Naive thymus-derived CD8-positive, alpha-beta T cell (primary cell): ENCODE results near the gene LURAP1L. TPM values are rescaled to one million over a fixed set of nuclear protein-coding genes. Genes with fewer than 3 reads are reported as not detected.

Source experiments
- ATAC-seq, 2 donors: fragments of 150-1000 bp; cut with Tn5 transposase in 1 of 2; sonication (Bioruptor Pico), chemical (Tn5 transposase) in 1 of 2; 1 replicate in 1 of 2; 2 replicates in 1 of 2; pipeline ENCODE4 v1.10.0; 2021; ENCODE audit warnings: mild to moderate bottlenecking in 2 of 2, moderate library complexity in 2 of 2
- POLR2A ChIA-PET: fragments of 350-600 bp; sonication (Branson Sonifier 250); formaldehyde crosslinking; loops from one replicate; lab custom pipeline; 2021; ENCODE audit warnings: antibody characterized with exemption; lab: Charles Lee
- DNase-seq, 10 donors: peaks; one replicate each; pipeline versions ENCODE4 v3.0.0 to v3.0.0-alpha.2; 2020 to 2022
- H3K27ac Mint-ChIP-seq, 10 donors: one replicate each; pipeline ENCODE4 v1.8.0; 2020 to 2022; ENCODE audit warnings: mild to moderate bottlenecking in 10 of 10, mixed read lengths in 10 of 10, moderate library complexity in 4 of 10, inconsistent platforms in 1 of 10
- H3K27me3 Mint-ChIP-seq, 5 donors: one replicate each; pipeline ENCODE4 v1.8.0; 2021 to 2022; ENCODE audit warnings: mixed read lengths in 5 of 5
- H3K36me3 Mint-ChIP-seq, 3 donors: one replicate each; pipeline ENCODE4 v1.8.0; 2020 to 2022; ENCODE audit warnings: mixed read lengths in 3 of 3, mild to moderate bottlenecking in 2 of 3, inconsistent platforms in 1 of 3
- H3K4me1 Mint-ChIP-seq, 4 donors: one replicate each; pipeline ENCODE4 v1.8.0; 2021 to 2022; ENCODE audit warnings: mixed read lengths in 4 of 4
- H3K4me3 Mint-ChIP-seq, 10 donors: one replicate each; pipeline ENCODE4 v1.8.0; 2020 to 2022; ENCODE audit warnings: mild to moderate bottlenecking in 10 of 10, mixed read lengths in 10 of 10, moderate library complexity in 6 of 10, inconsistent platforms in 1 of 10
- H3K9me3 Mint-ChIP-seq, 9 donors: one replicate each; pipeline ENCODE4 v1.8.0; 2020 to 2022; ENCODE audit warnings: mixed read lengths in 9 of 9, mild to moderate bottlenecking in 3 of 9, inconsistent platforms in 1 of 9, moderate library complexity in 1 of 9
- polyA plus RNA-seq, 3 donors: library from polyadenylated mRNA; unstranded; fragments of 300-500 nt; fragmentation: Illumina TruSeq; gene quantifications; one replicate each; pipeline ENCODE4 v1.2.3, GENCODE V29; 2021
- total RNA-seq, 8 experiments: library from RNA in 2 of 8; stranded (reverse) in 2 of 8; gene quantifications; one replicate each; pipeline ENCODE4 v1.2.3 and lab custom pipeline; 2021 to 2026

LURAP1L gene
- total and polyA plus RNA-seq, 5 experiments from 2014 or later = not detected

DNA sequence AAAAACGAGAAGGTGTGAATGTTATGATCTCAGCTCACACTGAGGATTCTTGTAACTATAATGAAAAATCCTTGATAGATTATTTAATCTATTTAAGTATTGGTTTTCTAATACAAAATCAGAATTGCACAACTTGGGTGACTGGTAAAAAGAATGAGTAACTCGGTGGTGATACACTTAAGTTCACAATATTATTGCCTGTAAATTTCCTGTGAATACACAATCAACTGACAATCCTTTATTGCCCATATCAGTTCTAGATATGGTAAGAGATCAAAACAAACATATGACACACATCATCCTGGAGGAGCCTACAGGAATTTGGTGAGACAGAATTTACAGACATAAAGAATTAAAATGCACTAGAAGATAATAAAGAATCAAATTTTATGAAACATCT, 14.1 kb upstream of the LURAP1L start:
- DNase-seq (no peak), ATAC-seq (no peak)
- Mint-ChIP-seq H3K27ac (no peak overlapping the region), H3K9me3 (peaks cover 0 to 23% (median 5%) of the 10 kb centered on the region in 9 donors), H3K4me1 (no peaks in the 10 kb centered on the region), H3K36me3 (no peaks in the 10 kb centered on the region), H3K4me3 (no peak overlapping the region), H3K27me3 (no peaks in the 10 kb centered on the region)
- POLR2A ChIA-PET = no interaction called here

DNA sequence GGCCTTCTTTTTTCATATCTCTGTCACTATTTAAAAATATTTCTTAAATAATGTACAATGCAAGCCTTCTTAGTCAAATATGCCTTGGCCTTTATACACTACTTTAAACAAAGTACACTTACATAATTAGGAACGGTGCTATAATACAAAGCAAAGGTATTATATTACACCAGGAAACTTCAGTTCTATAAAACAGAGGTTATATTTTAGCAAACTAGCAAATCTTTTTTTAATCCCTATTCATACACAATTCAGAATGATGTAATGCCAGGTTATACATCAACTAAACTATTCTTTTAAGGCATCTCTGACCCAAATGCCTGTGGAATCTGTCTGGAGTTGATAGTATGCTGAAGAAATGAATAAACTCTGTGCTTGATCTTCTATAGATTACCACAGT, 10.7 kb upstream of the LURAP1L start:
- ATAC-seq = no peak
- POLR2A ChIA-PET = no interaction called here
- peaks cover 0 to 14% (median 5%) of the 10 kb centered on the region in 9 donors for H3K9me3 Mint-ChIP-seq
- DNase-seq = no peak
- no peaks in the 10 kb centered on the region for H3K27me3 Mint-ChIP-seq
- H3K27ac Mint-ChIP-seq = no peak overlapping the region
- no peak overlapping the region for H3K4me3 Mint-ChIP-seq
- H3K4me1 Mint-ChIP-seq = no peaks in the 10 kb centered on the region
- H3K36me3 Mint-ChIP-seq = no peaks in the 10 kb centered on the region

DNA sequence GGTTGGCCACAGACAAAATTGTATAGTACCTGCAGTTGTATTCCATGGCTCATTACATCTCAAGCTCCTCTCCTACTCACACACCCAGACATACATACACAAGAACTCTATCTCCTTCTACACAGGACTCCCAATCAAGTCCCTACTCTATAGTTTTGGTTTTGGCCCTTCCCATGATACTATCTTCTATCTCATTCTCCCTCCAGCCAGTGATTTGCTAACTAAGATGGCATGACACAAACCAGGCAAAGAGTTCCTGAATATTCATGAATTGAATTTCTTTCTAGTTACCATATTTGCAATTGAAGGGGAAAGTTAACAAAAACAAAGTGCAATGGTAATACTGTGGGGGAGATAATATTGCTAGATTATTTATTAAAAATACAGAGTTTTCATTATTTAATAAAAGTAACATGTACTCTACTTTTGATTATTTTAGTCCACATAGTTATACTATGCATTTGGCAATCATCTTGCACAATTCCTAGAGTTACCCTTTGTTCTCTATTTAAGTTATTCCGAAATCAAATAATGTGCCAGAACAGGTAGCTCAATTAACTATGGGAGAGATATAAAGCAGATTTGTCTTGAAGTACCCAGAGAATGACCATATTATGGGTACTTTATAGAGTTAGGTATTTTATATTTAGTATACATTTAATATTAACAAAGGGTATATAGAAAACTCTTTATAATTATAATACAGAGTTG, 9.6 kb upstream of the LURAP1L start:
- H3K27ac Mint-ChIP-seq = no peak overlapping the region
- DNase-seq (no peak), ATAC-seq (no peak)
- H3K9me3 Mint-ChIP-seq = peaks cover 0 to 16% (median 5%) of the 10 kb centered on the region in 9 donors
- H3K4me3 Mint-ChIP-seq = no peak overlapping the region
- no peaks in the 10 kb centered on the region for H3K4me1 Mint-ChIP-seq
- peaks cover 0 to 1% (median 0%) of the 10 kb centered on the region in 5 donors for H3K27me3 Mint-ChIP-seq
- no peaks in the 10 kb centered on the region for H3K36me3 Mint-ChIP-seq
- POLR2A ChIA-PET = no interaction called here

DNA sequence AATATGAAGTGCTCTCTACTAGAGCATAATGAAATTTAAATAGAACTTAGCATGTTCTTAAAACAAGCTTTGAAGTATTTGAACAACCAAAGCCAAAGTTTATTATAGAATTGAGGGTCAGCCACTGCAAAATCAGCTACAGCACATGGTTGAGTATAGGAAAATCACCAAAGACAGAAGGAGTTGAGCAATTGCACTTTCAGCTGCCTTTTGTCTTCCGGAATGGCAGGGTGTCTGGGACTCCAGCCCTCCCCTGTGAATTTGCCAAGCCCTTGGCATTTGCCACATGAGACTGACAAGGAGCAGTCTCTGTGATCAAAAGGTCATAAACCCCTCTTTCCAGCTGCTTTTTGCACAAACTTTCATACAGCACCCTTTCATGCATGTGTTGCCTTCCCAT, 8.5 kb upstream of the LURAP1L start:
- no peak overlapping the region for H3K27ac Mint-ChIP-seq
- peaks cover 0 to 1% (median 0%) of the 10 kb centered on the region in 5 donors for H3K27me3 Mint-ChIP-seq
- H3K4me1 Mint-ChIP-seq = no peaks in the 10 kb centered on the region
- H3K9me3 Mint-ChIP-seq = peaks cover 0 to 22% (median 4%) of the 10 kb centered on the region in 9 donors
- no peak for DNase-seq
- POLR2A ChIA-PET = no interaction called here
- no peak for ATAC-seq
- no peak overlapping the region for H3K4me3 Mint-ChIP-seq
- no peaks in the 10 kb centered on the region for H3K36me3 Mint-ChIP-seq

DNA sequence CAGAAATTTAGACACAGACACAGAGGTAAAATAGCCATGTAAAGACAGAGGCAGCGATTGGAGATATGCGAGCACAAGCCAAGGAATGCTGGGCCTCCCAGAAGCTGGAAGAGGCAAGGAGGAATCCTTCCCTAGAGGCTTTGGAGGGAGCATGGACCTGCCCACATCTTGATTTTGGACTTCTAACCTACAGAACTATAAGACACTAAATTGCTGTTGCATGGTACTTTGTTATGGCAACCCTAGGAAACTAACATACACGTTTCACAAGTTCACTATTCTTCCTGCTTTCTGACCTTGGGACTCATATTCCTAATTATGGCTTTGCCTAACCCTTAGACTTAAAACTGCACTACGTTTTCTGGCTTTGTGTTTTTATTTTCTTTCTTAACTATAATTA, 4.6 kb upstream of the LURAP1L start:
- H3K27ac Mint-ChIP-seq = no peak overlapping the region
- no peaks in the 10 kb centered on the region for H3K36me3 Mint-ChIP-seq
- no peak for DNase-seq
- POLR2A ChIA-PET = no interaction called here
- peaks cover 0 to 4% (median 4%) of the 10 kb centered on the region in 4 donors for H3K4me1 Mint-ChIP-seq
- peaks cover 5 to 13% (median 7%) of the 10 kb centered on the region in 5 donors for H3K27me3 Mint-ChIP-seq
- ATAC-seq = no peak
- H3K9me3 Mint-ChIP-seq = peaks cover 0 to 14% (median 2%) of the 10 kb centered on the region in 9 donors
- H3K4me3 Mint-ChIP-seq = no peak overlapping the region

DNA sequence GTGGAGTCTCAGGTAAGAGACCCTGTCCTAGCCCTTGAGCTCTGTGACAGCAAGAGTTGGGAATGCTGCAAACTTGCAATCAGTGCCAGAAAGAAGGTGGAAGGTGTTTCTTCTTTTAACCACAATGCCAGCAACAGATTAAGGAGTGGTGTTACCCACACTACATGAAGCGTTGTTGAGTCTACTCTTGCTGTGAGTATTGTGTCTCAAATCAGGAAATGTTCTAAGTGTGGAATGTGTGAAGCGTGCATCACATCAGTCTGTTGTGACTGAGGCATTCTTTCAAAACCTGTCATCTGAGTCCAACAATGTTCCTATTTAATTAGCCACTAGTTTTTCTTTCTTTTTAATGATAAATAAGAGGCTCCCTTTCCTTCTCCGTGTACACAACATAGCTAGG, 2.9 kb upstream of the LURAP1L start:
- Mint-ChIP-seq H3K27ac (no peak overlapping the region), H3K9me3 (peaks cover 0 to 14% (median 4%) of the 10 kb centered on the region in 9 donors), H3K4me3 (no peak overlapping the region), H3K27me3 (peaks cover 14 to 22% (median 21%) of the 10 kb centered on the region in 5 donors), H3K4me1 (peaks cover 0 to 13% (median 12%) of the 10 kb centered on the region in 4 donors), H3K36me3 (peaks cover 0 to 6% (median 0%) of the 10 kb centered on the region in 3 donors)
- POLR2A ChIA-PET = no interaction called here
- ATAC-seq = no peak
- DNase-seq = no peak

DNA sequence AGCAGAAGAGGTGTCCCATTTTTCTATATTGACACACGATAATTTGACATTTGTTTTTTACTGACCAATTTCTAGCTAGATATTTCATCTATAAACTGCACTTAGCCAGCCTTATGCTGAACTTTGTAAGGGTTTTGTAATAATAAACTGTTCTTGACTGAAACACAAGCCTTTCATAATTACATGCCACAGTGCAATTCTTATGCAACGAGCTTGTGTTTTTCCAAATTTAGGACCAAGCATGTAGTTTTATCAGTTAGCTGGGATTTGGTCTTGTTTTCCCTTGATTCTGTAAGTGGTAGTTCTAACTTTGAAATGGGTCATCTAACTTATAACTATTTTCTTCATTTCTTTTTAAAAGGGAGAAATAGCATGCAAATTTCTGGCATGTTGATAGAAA, 1.3 kb upstream of the LURAP1L start:
- peaks cover 17 to 25% (median 22%) of the 10 kb centered on the region in 5 donors for H3K27me3 Mint-ChIP-seq

DNA sequence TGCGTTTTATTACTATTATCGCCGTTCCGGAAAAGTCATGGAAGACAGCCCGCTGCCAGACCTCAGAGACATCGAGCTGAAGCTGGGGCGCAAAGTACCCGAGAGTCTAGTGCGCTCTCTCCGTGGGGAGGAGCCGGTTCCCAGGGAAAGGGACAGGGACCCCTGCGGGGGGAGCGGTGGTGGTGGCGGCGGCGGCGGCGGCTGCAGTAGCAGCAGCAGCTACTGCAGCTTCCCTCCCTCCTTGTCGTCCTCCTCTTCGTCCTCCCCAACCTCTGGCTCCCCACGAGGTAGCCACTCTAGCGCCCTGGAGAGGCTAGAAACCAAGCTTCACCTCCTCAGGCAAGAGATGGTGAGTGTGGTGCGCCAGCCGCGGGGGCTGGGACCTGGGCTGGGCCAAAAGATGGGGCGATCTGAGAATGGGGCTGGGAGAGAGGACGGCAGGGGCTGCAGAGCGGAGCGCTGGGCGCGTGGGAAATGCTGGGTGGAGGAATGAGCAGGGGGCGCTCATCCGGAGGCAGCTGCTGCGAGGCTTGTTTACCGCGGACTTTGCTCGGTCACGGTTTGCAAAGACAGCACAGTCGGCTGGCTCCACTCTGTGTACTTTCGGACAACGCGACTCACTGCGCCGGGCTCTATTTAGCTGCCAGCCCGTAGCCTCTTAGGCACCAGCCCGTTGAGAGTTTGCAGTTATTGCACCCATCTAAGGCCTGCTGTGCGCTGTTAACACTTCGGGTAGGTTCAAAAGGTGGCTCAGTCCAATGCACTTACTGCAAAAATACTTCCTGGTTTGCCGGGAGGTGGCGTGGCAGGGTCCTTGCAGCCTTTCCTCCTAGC, 1.1 kb downstream of the LURAP1L start:
- H3K27ac Mint-ChIP-seq = no peak overlapping the region
- H3K4me3 Mint-ChIP-seq = peak overlapping the region in 3 of 10 donors; percentile 45 to 60 (median 57)
- POLR2A ChIA-PET = no interaction called here

More for the DNA sequence above, 1.3 kb upstream of the LURAP1L start:
- H3K4me1 Mint-ChIP-seq = peaks cover 0 to 13% (median 12%) of the 10 kb centered on the region in 4 donors
- H3K27ac Mint-ChIP-seq = no peak overlapping the region
- POLR2A ChIA-PET = no interaction called here
- DNase-seq (no peak), ATAC-seq (no peak)
- H3K36me3 Mint-ChIP-seq = peaks cover 0 to 7% (median 0%) of the 10 kb centered on the region in 3 donors
- peaks cover 0 to 14% (median 6%) of the 10 kb centered on the region in 9 donors for H3K9me3 Mint-ChIP-seq
- H3K4me3 Mint-ChIP-seq = no peak overlapping the region

DNA sequence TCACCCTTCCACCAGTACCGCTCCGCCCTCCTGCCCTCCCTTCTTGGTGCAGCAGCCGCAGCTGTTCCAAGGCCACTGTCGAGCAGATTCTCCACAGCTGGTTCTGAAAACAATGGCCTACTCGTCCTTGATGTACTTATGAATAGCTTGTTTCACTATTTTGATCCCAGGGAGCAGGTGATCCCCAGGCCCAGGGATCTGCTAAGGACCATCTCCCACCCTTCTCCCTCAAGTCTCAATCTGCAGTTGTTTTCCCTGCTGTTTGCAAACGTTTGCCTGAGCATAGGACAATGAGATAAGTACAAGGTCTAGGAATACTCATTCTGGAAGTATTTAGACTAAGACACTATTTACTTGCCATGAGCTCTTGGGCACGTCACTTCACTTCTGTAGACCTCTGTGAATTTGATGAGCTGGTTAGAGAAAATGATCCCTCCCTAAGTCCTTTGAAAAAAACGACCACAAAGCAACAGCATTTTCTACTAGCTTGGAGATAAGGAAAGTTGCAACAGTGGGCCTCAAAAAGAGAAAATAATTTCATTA, 1.8 kb downstream of the LURAP1L start:
- peak overlapping the region in 2 of 10 donors; percentile 43 to 60 for H3K4me3 Mint-ChIP-seq
- peaks cover 0 to 14% (median 8%) of the 10 kb centered on the region in 9 donors for H3K9me3 Mint-ChIP-seq
- H3K27ac Mint-ChIP-seq = peak overlapping the region in 1 of 10 donors; percentile 13
- ATAC-seq (no peak), DNase-seq (no peak)
- H3K36me3 Mint-ChIP-seq = peaks cover 0 to 7% (median 0%) of the 10 kb centered on the region in 3 donors
- peaks cover 0 to 13% (median 12%) of the 10 kb centered on the region in 4 donors for H3K4me1 Mint-ChIP-seq
- POLR2A ChIA-PET = no interaction called here
- H3K27me3 Mint-ChIP-seq = peaks cover 15 to 25% (median 22%) of the 10 kb centered on the region in 5 donors

More for the DNA sequence above, 1.1 kb downstream of the LURAP1L start:
- H3K27me3 Mint-ChIP-seq = peaks cover 15 to 25% (median 22%) of the 10 kb centered on the region in 5 donors
- peaks cover 0 to 7% (median 0%) of the 10 kb centered on the region in 3 donors for H3K36me3 Mint-ChIP-seq
- peaks cover 0 to 13% (median 12%) of the 10 kb centered on the region in 4 donors for H3K4me1 Mint-ChIP-seq
- no peak for DNase-seq
- H3K9me3 Mint-ChIP-seq = peaks cover 0 to 10% (median 6%) of the 10 kb centered on the region in 9 donors
- no peak for ATAC-seq

DNA sequence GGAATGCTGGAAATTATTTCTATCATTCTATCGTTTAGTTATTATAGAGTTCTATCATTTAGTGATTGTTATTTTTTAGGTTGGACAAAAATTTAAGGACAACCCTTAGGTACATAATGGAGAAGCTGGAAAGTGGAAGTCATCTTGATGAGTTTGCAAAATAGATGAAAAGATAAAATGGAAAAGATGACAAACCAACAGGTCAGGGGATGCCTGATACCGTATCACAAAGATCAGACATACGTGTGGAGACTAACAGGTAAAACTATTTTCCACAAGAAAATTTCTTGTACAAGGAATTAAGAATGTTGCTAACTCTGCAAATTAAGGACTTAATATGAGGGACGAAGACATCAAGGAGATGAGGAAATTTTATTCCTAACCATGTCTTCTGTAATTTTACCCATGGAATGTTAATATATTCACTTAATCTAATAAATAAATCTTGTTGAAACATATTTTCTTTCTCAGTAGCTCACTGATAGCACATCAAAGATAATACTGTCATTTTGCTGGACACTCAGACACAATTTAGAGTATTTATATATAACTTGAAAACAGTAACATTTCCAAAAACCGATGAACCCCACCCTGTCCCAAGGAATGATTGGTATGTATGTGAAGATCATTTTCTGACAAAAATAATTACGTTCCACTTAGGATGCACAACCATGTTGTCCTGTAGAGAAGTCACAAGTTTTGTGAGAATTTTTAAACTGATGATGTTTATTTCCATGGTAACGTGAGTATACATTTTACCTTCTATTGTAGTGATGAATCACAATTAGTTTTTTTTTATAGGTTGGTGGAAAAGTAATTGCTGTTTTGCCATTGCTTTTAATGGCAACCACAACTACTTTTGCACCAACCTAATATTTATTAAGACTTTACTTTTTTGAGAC, 2.6 kb downstream of the LURAP1L start:
- Mint-ChIP-seq H3K4me1 (peaks cover 0 to 13% (median 12%) of the 10 kb centered on the region in 4 donors), H3K27me3 (peaks cover 15 to 25% (median 22%) of the 10 kb centered on the region in 5 donors), H3K27ac (no peak overlapping the region), H3K36me3 (peaks cover 0 to 7% (median 0%) of the 10 kb centered on the region in 3 donors), H3K9me3 (peaks cover 0 to 18% (median 9%) of the 10 kb centered on the region in 9 donors), H3K4me3 (no peak overlapping the region)
- POLR2A ChIA-PET = no interaction called here
- ATAC-seq (no peak), DNase-seq (no peak)

DNA sequence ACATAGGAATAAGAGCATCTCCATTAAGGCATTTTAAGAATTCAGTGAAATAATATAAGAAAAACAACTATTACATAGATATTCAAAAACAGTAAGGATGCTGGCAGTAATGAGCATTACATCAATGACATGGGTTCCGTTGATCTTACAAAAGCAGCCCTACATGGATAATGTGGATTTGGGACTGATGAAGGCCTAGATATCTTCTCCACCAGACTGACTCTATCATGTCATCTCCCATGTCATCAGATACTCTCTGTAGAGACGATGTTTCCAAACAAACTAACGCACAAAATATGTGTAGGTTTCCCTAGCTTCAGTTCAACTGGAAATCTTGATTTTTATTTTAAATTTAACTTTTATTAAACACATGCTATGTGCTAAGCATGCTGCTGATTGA, 3.6 kb downstream of the LURAP1L start:
- Mint-ChIP-seq H3K4me3 (no peak overlapping the region), H3K36me3 (peaks cover 0 to 7% (median 0%) of the 10 kb centered on the region in 3 donors), H3K4me1 (peaks cover 0 to 13% (median 12%) of the 10 kb centered on the region in 4 donors), H3K27me3 (peaks cover 15 to 25% (median 19%) of the 10 kb centered on the region in 5 donors), H3K9me3 (peaks cover 2 to 28% (median 6%) of the 10 kb centered on the region in 9 donors), H3K27ac (no peak overlapping the region)
- POLR2A ChIA-PET = no interaction called here
- DNase-seq (no peak), ATAC-seq (no peak)
